HG03457 (cell line): ENCODE data around the gene NCBP2L.
"Not testable (repeated sequence)": the region's sequence is repeated elsewhere in the genome, so short reads cannot be mapped to it uniquely, and the experiment has no call there.

Experiments used
- ATAC-seq: cut with Tn5 transposase; IDR thresholded peaks from one replicate; pipeline ENCODE4 v1.9.1; 2021; ENCODE audit warnings: moderate number of reproducible peaks; ENCODE audit not compliant: unreplicated experiment

Gene NCBP2L

GRCh38 chrX:107804427-107804826 lies 26.9 kb downstream of the NCBP2L start:
- no peak for ATAC-seq

GRCh38 chrX:107805179-107805578 lies 27.6 kb downstream of the NCBP2L start:
- no peak for ATAC-seq

GRCh38 chrX:107810053-107810452 lies 32.5 kb downstream of the NCBP2L start:
- not testable (repeated sequence) for ATAC-seq

- no peak for ATAC-seq
Measured at GRCh38 chrX:107818900-107819521, 41.5 kb downstream of the NCBP2L start.

- ATAC-seq = no peak
Measured at GRCh38 chrX:107823042-107823441, 45.5 kb downstream of the NCBP2L start.

- ATAC-seq = no peak
Measured at GRCh38 chrX:107823456-107823855, 45.9 kb downstream of the NCBP2L start.

GRCh38 chrX:107825698-107826237 lies 48.2 kb downstream of the NCBP2L start, which contains the start of gene MID2:
Gene MID2 (plus strand): TSS chrX:107825866. CDS start chrX:107826427, 561 bp downstream.
- no peak for ATAC-seq

DNA sequence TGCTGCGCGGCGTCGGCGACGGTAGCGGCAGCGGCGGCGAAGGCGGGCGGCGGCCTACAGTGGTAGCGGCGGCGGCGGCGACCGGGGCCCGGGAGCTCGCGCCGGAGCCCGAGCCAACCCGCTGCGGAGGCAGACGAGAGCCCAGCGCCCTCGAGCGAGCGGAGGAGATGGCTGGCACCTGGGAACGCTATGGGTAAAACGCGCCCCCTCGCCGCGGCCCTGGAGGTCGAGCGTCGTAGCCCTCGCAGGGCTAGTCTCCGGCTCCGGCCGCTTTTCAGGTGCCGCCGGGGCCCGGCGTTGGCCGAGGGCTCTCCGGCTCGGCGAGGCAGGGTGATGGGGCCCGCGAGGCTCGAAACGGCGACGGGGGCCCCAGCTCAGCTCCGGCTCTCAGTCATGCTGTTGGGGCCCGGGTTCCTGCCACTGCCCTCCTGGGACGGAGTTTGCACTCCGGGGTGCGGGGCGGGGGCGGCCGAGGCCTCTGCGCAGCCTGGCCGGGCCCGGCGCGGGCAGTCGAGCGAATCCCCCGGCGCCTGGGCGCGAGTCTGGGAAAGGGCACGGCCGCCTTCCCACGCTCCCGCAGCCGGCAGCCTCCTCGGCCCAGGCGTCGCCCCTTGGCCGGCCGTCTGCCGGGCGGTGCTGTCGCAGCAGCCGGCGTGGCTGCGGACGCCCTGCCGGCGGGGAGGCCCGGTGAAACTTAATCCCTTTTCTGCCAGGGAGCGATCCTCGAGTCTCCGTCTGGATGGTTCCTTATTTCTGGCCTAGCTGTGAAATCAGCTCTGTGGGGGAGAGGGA lies 48.9 kb downstream of the NCBP2L start:
- ATAC-seq = peak; percentile 51

GRCh38 chrX:107827030-107827831 lies 49.7 kb downstream of the NCBP2L start:
- no peak for ATAC-seq

DNA sequence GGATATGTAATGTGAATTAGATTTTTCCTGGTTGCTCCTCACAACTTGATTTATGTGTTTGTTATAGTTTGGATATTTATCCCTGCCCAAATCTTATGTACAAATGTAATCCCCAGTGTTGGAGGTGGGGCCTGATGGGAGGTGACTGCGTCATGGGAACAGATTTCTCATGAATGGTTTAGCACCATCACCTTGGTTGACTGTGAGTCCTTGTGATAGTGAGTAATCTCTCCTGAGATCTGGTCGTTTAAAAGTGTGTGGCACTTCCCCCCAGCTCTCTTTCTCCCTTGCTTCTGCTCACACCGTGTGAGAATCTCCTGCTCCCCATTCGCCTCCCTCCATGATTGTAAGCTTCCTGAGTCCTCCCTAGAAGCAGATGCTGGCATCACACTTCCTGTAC lies 50.3 kb downstream of the NCBP2L start:
- ATAC-seq = no peak

DNA sequence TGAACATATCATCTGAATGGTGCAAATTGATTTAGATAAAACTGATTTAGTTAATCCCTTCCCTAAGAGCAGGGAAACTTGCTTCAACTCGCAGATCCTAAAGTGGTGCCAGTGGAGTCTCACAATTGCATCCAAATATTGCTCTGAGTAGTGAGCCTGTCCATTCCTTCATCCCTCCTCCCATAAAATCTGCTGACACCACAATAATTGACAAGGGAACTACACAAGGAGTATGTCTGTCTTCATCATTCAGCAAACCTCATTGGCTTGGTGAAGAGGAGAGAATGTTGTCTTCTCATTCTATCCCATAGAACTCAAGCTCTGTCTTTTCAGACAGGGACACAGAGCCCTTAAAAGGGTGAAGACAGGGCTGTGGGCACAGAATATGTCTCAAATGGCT lies 52.3 kb downstream of the NCBP2L start:
- ATAC-seq = no peak

- ATAC-seq = no peak
Measured at GRCh38 chrX:107831071-107831730, 53.7 kb downstream of the NCBP2L start.

DNA sequence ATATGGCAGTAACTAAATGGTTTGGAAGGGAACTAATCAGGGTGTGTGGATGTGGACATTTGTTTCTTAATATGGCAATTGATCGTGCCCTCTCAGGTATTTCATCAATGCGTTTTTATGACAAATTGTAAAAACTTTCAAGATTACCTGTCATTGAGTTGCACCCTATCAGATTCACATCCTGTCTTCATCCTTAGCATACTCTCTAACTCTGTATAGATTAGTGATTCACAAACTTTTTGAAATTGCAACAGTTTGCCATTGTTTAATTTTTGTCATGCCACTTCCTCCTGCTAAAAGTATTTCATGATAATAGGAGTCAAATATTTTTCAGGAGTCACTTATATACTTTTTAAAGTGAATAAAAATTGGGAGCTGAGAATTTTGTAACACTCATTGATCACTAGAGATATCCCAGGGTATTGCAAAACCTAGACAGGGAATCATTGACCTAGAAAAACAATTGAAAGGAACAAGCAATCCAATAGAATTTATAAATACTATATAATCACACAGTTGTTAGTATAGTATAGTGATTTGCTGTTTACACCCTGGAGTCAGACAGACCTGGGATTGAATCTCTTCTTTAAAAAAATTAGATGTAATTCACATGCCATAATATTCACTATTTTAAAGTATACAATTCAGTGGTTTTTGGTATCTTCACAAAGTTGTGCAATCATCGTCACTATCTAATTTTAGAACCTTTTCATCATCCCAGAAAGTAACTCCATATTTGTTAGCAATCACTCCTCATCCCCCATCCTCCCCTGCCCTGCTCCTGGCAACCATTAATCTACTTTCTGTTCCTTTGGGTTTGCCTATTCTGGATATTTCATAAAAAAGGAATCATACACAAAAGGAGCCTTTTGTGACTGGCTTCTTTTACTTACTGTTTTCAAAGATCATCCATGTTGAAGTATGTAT lies 57.0 kb downstream of the NCBP2L start:
- ATAC-seq = no peak

GRCh38 chrX:107836958-107837357 lies 59.4 kb downstream of the NCBP2L start:
- no peak for ATAC-seq

- ATAC-seq = no peak
Measured at GRCh38 chrX:107840971-107841370, 63.4 kb downstream of the NCBP2L start.

GRCh38 chrX:107842715-107843400 lies 65.3 kb downstream of the NCBP2L start:
- ATAC-seq = no peak
